ENCODE results near the gene LEKR1. TPM values are rescaled to one million over a fixed set of nuclear protein-coding genes. Genes with fewer than 3 reads are reported as not detected.
"Not testable (repeated sequence)": the region's sequence is repeated elsewhere in the genome, so short reads cannot be mapped to it uniquely, and the experiment has no call there.

Gene LEKR1
- total and polyA plus RNA-seq, 11 donors: 0.22 to 1.8 (median 0.89) TPM; not detected in 1

GRCh38 chr3:156818273-156818651 is 7.9 kb upstream of the LEKR1 start:
- TF ChIP-seq CTCF (IDR thresholded peaks at IDR 0.05) (no peak), POLR2A (IDR thresholded peaks at IDR 0.05) (no peak)
- DNase-seq (no peak), ATAC-seq (no peak)
- Histone ChIP-seq H3K4me3 (no peak overlapping the region), H3K9me3 (no peaks in the 10 kb centered on the region), H3K27ac (peak overlapping the region in 3 of 12 donors; percentile 84 to 93 (median 88)), H3K4me1 (peaks cover 0 to 25% (median 10%) of the 10 kb centered on the region in 12 donors), H3K27me3 (no peaks in the 10 kb centered on the region), H3K36me3 (no peaks in the 10 kb centered on the region)
- WGBS, 4 donors: 95 to 98% (median 96%) methylated on average over 2 of the region's 2 CpGs
- intact Hi-C loops (cut with DNase I): loop anchor here in 6 of 10 donors (5.0 to 10.0 kb wide), 8 partner anchors 141 to 319 kb away; partner anchors contain the start of gene SSR3 (in 2 of the 6)

- Histone ChIP-seq H3K4me3 (no peak overlapping the region), H3K4me1 (peaks cover 0 to 25% (median 10%) of the 10 kb centered on the region in 12 donors), H3K36me3 (no peaks in the 10 kb centered on the region), H3K27ac (no peak overlapping the region), H3K27me3 (no peaks in the 10 kb centered on the region), H3K9me3 (no peaks in the 10 kb centered on the region)
- WGBS, 4 donors: 79 to 90% (median 88%) methylated on average over 3 of the region's 3 CpGs
- no peak for TF ChIP-seq POLR2A (IDR thresholded peaks at IDR 0.05)
- intact Hi-C loops (cut with DNase I): loop anchor here in 6 of 10 donors (5.0 to 10.0 kb wide), 8 partner anchors 142 to 318 kb away; partner anchors contain the start of gene SSR3 (in 2 of the 6)
- ATAC-seq (no peak), DNase-seq (no peak)
Measured at GRCh38 chr3:156818890-156819289, 7.3 kb upstream of the LEKR1 start.

- TF ChIP-seq POLR2A (IDR thresholded peaks at IDR 0.05) (no peak), CTCF (IDR thresholded peaks at IDR 0.05) (no peak)
- no peak overlapping the region for H3K4me3 ChIP-seq
- intact Hi-C loops (cut with DNase I): loop anchor here in 9 of 10 donors (5.0 to 10.0 kb wide), 11 partner anchors 143 to 317 kb away; partner anchors contain the start of genes SSR3 (in 3 of the 9) and TIPARP (in 1 of the 9)
- no peak overlapping the region for H3K27ac ChIP-seq
- H3K4me1 ChIP-seq: peaks cover 0 to 25% (median 10%) of the 10 kb centered on the region in 12 donors
- no peak for DNase-seq
- 75 to 82% (median 79%) methylated on average over 6 of the region's 6 CpGs for WGBS, 4 donors
- no peaks in the 10 kb centered on the region for H3K36me3 ChIP-seq
- H3K27me3 ChIP-seq: no peaks in the 10 kb centered on the region
- no peak for ATAC-seq
- H3K9me3 ChIP-seq: no peaks in the 10 kb centered on the region
Measured at GRCh38 chr3:156819842-156820691, 6.1 kb upstream of the LEKR1 start.

GRCh38 chr3:156820692-156821080 is 5.5 kb upstream of the LEKR1 start:
- no peak overlapping the region for H3K27ac ChIP-seq
- H3K27me3 ChIP-seq: no peaks in the 10 kb centered on the region
- no peak overlapping the region for H3K4me3 ChIP-seq
- no peak for ATAC-seq
- H3K4me1 ChIP-seq: peaks cover 0 to 24% (median 12%) of the 10 kb centered on the region in 12 donors
- H3K9me3 ChIP-seq: no peaks in the 10 kb centered on the region
- DNase-seq: no peak
- no peaks in the 10 kb centered on the region for H3K36me3 ChIP-seq
- intact Hi-C loops (cut with DNase I): loop anchor here in 5 of 10 donors (5.0 to 10.0 kb wide), 6 partner anchors 146 to 314 kb away; partner anchors contain the start of genes SSR3 (in 1 of the 5) and TIPARP (in 1 of the 5)
- no peak for TF ChIP-seq POLR2A (IDR thresholded peaks at IDR 0.05)
- no peak for TF ChIP-seq CTCF (IDR thresholded peaks at IDR 0.05)

GRCh38 chr3:156822626-156823260 is 3.4 kb upstream of the LEKR1 start:
- not testable (repeated sequence) for H3K27me3 ChIP-seq, H3K27ac ChIP-seq, DNase-seq, H3K36me3 ChIP-seq, H3K9me3 ChIP-seq, ATAC-seq, H3K4me3 ChIP-seq
- peaks cover 0 to 19% (median 9%) of the 10 kb centered on the region in 12 donors for H3K4me1 ChIP-seq
- 97% methylated on average over 7 to 32 of the region's 32 CpGs for WGBS, 4 donors
- intact Hi-C loops (cut with DNase I): loop anchor here in 5 of 10 donors (5.0 to 10.0 kb wide), 6 partner anchors 148 to 312 kb away; partner anchors contain the start of genes SSR3 (in 1 of the 5) and TIPARP (in 1 of the 5)
